SU-DHL-6 (cell line): ENCODE measurements around the gene AMACR.

ENCODE experiments used
- H2AFZ ChIP-seq: fragments of 200-600 bp; sonication (generic); 2 replicates; pipeline ENCODE4 v1.6.1; 2014; ENCODE audit warnings: low read depth, mild to moderate bottlenecking, moderate library complexity, mixed read lengths, antibody characterized with exemption, low read length; ENCODE audit not compliant: severe bottlenecking
- H3F3A ChIP-seq: fragments of 200-600 bp; shearing (Covaris generic); 2 replicates; pipeline ENCODE4 v1.6.0; 2016; ENCODE audit warnings: antibody characterized with exemption, mild to moderate bottlenecking; ENCODE audit not compliant: insufficient read depth
- H3K27ac ChIP-seq: fragments of 200-600 bp; sonication (generic); 2 replicates; pipeline ENCODE4 v1.5.1; 2016; ENCODE audit warnings: low read depth, mild to moderate bottlenecking, low read length, moderate library complexity, mixed read lengths
- H3K27me3 ChIP-seq: fragments of 200-600 bp; sonication (generic), shearing (Covaris generic); 2 replicates; pipeline ENCODE4 v1.6.0; 2014; ENCODE audit warnings: mild to moderate bottlenecking, low read length
- H3K36me3 ChIP-seq: fragments of 200-600 bp; sonication (generic); 2 replicates; pipeline ENCODE4 v1.6.1; 2014; ENCODE audit warnings: mild to moderate bottlenecking, low read length, mixed read lengths
- H3K4me2 ChIP-seq: fragments of 300-600, 200-600 bp; shearing (Covaris generic), sonication (generic); 2 replicates; pipeline ENCODE4 v1.6.0; 2014; ENCODE audit warnings: low read length, low read depth, mild to moderate bottlenecking; ENCODE audit not compliant: poor library complexity, severe bottlenecking
- H3K4me3 ChIP-seq: fragments of 200-600 bp; sonication (generic); 2 replicates; pipeline ENCODE4 v1.5.1; 2014; ENCODE audit warnings: antibody characterized with exemption, low read length, mild to moderate bottlenecking, mixed read lengths; ENCODE audit not compliant: insufficient read depth, poor library complexity, severe bottlenecking
- H3K79me2 ChIP-seq: fragments of 200-600 bp; sonication (generic); 2 replicates; pipeline ENCODE4 v1.6.1; 2014; ENCODE audit warnings: mild to moderate bottlenecking, low read length, moderate library complexity; ENCODE audit not compliant: insufficient read depth
- H3K9ac ChIP-seq: fragments of 200-600 bp; sonication (generic); 2 replicates; pipeline ENCODE4 v1.7.0; 2014; ENCODE audit warnings: mild to moderate bottlenecking, low read length
- H3K9me2 ChIP-seq: fragments of 200-600 bp; sonication (generic); replicated peaks from 2 replicates; pipeline ENCODE4 v1.6.1; 2014; ENCODE audit warnings: low read length; ENCODE audit not compliant: insufficient read depth
- H3K9me3 ChIP-seq: fragments of 200-600 bp; sonication (generic); 2 replicates; pipeline ENCODE4 v1.6.1; 2014; ENCODE audit warnings: low read length, mixed read lengths; ENCODE audit not compliant: insufficient read depth
- H4K20me1 ChIP-seq: fragments of 200-600 bp; sonication (generic); 2 replicates; pipeline ENCODE4 v1.6.1; 2014; ENCODE audit warnings: low read depth, mild to moderate bottlenecking, antibody characterized with exemption, low read length, moderate library complexity, mixed read lengths
- CTCF ChIP-seq: fragments of 200-600 bp; sonication (generic); IDR thresholded peaks from one replicate; pipeline ENCODE4 v1.5.1; 2017; ENCODE audit warnings: antibody characterized with exemption, mild to moderate bottlenecking, low read length, moderate library complexity; ENCODE audit not compliant: insufficient read depth, poor library complexity, severe bottlenecking
- EZH2phosphoT487 ChIP-seq: fragments of 200-600 bp; sonication (generic), shearing (Covaris generic); conservative IDR thresholded peaks from 2 replicates; pipeline ENCODE4 v1.6.1; 2018; ENCODE audit warnings: mild to moderate bottlenecking, antibody characterized with exemption, low read length, moderate library complexity, mixed read lengths

AMACR gene

GRCh38 chr5:34045996-34046395 is 38.1 kb upstream of the AMACR start:
- no peaks in the 10 kb centered on the region for H3K27me3 ChIP-seq
- H3K9me2 ChIP-seq, result no peaks in the 10 kb centered on the region
- H3K79me2 ChIP-seq, result no peaks in the 10 kb centered on the region
- no peak for TF ChIP-seq CTCF
- TF ChIP-seq EZH2phosphoT487, result no peak
- no peaks in the 10 kb centered on the region for H3F3A ChIP-seq
- H2AFZ ChIP-seq, result no peak overlapping the region
- H3K4me3 ChIP-seq, result no peak overlapping the region
- H4K20me1 ChIP-seq, result no peaks in the 10 kb centered on the region
- H3K36me3 ChIP-seq, result no peaks in the 10 kb centered on the region
- H3K27ac ChIP-seq, result no peak overlapping the region
- no peak overlapping the region for H3K9ac ChIP-seq
- no peak overlapping the region for H3K4me2 ChIP-seq
- no peaks in the 10 kb centered on the region for H3K9me3 ChIP-seq

- Histone ChIP-seq H3F3A (no peaks in the 10 kb centered on the region), H3K9ac (no peak overlapping the region), H3K36me3 (no peaks in the 10 kb centered on the region), H3K27me3 (no peaks in the 10 kb centered on the region), H3K9me2 (no peaks in the 10 kb centered on the region), H3K9me3 (no peaks in the 10 kb centered on the region), H3K27ac (no peak overlapping the region), H3K79me2 (no peaks in the 10 kb centered on the region), H3K4me3 (no peak overlapping the region), H3K4me2 (no peak overlapping the region), H2AFZ (no peak overlapping the region), H4K20me1 (no peaks in the 10 kb centered on the region)
- no peak for TF ChIP-seq EZH2phosphoT487
- TF ChIP-seq CTCF, result no peak
Measured at GRCh38 chr5:34045023-34045422, 37.2 kb upstream of the AMACR start.

- TF ChIP-seq EZH2phosphoT487 (no peak), CTCF (no peak)
- Histone ChIP-seq H3K9me2 (no peaks in the 10 kb centered on the region), H4K20me1 (no peaks in the 10 kb centered on the region), H3K9me3 (no peaks in the 10 kb centered on the region), H2AFZ (no peak within 1 kb of the TSS), H3K4me2 (no peak within 1 kb of the TSS), H3K9ac (no peak within 1 kb of the TSS), H3K79me2 (no peaks in the 10 kb centered on the region), H3K36me3 (no peaks in the 10 kb centered on the region), H3K27ac (no peak within 1 kb of the TSS), H3F3A (no peaks in the 10 kb centered on the region), H3K4me3 (no peak within 1 kb of the TSS), H3K27me3 (no peaks in the 10 kb centered on the region)
Measured at GRCh38 chr5:34043099-34043876, 35.4 kb upstream of the AMACR start, which contains the start of gene C1QTNF3. C1QTNF3 (minus strand) TSS chr5:34043213; CDS start chr5:34043125, 88 bp downstream.
